WTC11 (cell line): ENCODE results near the gene UGT1A7. TPM values are rescaled to one million over a fixed set of nuclear protein-coding genes. Genes with fewer than 3 reads are reported as not detected.

Experiments used
- total RNA-seq: library from RNA; stranded (reverse); gene quantifications from 3 replicates; pipeline ENCODE4 v1.2.3, GENCODE V29; 2021

The UGT1A7 gene
- total RNA-seq, 1 experiment from 2014 or later = not detected

Other genes starting within 250 kb of the UGT1A7 start
- gene USP40, start 115.1 kb upstream of the UGT1A7 start, total RNA-seq = 9.7 to 13.6 TPM (median 10.3 TPM) in 3 replicates
- gene UGT1A8, start 64.3 kb upstream of the UGT1A7 start, total RNA-seq = 0.11 to 0.13 TPM in 2 of 3 replicates, not detected in the other
- 0.11 to 0.18 TPM in 2 of 3 replicates, not detected in the other for gene UGT1A10, start 45.5 kb upstream of the UGT1A7 start, total RNA-seq
- gene UGT1A9, start 10.0 kb upstream of the UGT1A7 start, total RNA-seq = not detected in 3 replicates
- 0.53 TPM in 1 of 3 replicates, not detected in the others for gene UGT1A6, start 11.0 kb downstream of the UGT1A7 start, total RNA-seq
- gene UGT1A5, start 31.0 kb downstream of the UGT1A7 start, total RNA-seq = not detected in 3 replicates
- 0.14 to 0.22 TPM in 2 of 3 replicates, not detected in the other for gene UGT1A4, start 36.8 kb downstream of the UGT1A7 start, total RNA-seq
- gene UGT1A3, start 47.1 kb downstream of the UGT1A7 start, total RNA-seq = not detected in 3 replicates
- 0.11 TPM in 1 of 3 replicates, not detected in the others for gene UGT1A1, start 78.4 kb downstream of the UGT1A7 start, total RNA-seq
- 0.16 TPM in 1 of 3 replicates, not detected in the others for gene MROH2A, start 96.4 kb downstream of the UGT1A7 start, total RNA-seq
- 64.2 to 83.7 TPM (median 67.5 TPM) in 3 replicates for gene HJURP, start 172.6 kb downstream of the UGT1A7 start, total RNA-seq
- 0.26 TPM in 1 of 3 replicates, not detected in the others for gene TRPM8, start 235.5 kb downstream of the UGT1A7 start, total RNA-seq